ENCODE measurements around the gene CPT1C.

The CPT1C gene

DNA sequence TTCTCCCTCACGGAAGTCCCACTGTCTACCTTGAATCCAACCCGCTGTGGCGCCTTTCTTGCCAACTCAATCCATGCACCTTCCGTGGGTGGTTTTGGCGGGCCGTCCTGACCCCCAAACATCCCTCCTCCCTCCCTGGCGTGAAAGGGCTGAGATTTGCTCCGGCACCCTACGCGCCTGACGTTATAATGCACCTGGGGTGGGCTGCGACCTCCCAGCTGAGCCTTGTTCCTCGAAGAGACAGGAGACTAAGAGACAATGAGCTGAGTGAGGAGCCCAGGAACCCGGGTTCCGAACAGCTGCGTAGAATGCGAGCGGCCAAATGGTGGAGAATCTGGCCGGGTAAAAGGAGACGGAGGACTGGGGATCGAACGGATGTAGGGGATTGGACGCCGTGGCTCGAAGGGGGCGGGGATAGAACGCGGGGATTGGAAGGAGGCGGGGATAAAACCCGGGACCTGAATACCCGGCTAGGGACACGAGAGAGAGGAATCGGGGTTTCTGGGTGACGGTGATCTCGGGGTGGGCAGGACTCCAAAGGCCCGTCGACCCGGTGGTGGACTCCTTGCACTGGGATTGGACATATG, at the start of gene CPT1C:
TSS of gene CPT1C (plus strand) at position 461 of the 587 bp plus-strand sequence. CDS start 1,137 bp downstream, outside the sequence.
- Histone ChIP-seq H3K27me3 (ENCODE audit: control insufficient read depth in 5 of 5, insufficient read depth in 4 of 5, low read length in 5 of 5) (peaks cover 10 to 33% (median 21%) of the 10 kb centered on the region in 5 donors), H3K36me3 (ENCODE audit: control insufficient read depth in 5 of 5, insufficient read depth in 5 of 5, low read length in 5 of 5) (peaks cover 0 to 22% (median 16%) of the 10 kb centered on the region in 5 donors), H3K4me3 (ENCODE audit: low read depth in 1 of 5, low read length in 5 of 5) (peak within 1 kb of the TSS; percentile 43 to 75 (median 66)), H3K9me3 (ENCODE audit: control insufficient read depth in 5 of 5, low read length in 5 of 5) (no peaks in the 10 kb centered on the region), H3K9ac (ENCODE audit: low read length in 5 of 5) (peak within 1 kb of the TSS in 3 of 5 donors; percentile 27 to 68 (median 50)), H3K27ac (ENCODE audit: low read depth, low read length) (peak within 1 kb of the TSS; percentile 30), H3K4me1 (ENCODE audit: control insufficient read depth in 5 of 5, insufficient read depth in 5 of 5, low read length in 5 of 5) (peaks cover 6 to 54% (median 40%) of the 10 kb centered on the region in 5 donors)

- Histone ChIP-seq H3K4me1 (ENCODE audit: control insufficient read depth in 5 of 5, insufficient read depth in 5 of 5, low read length in 5 of 5) (peaks cover 17 to 70% (median 65%) of the 10 kb centered on the region in 5 donors), H3K27me3 (ENCODE audit: control insufficient read depth in 5 of 5, insufficient read depth in 4 of 5, low read length in 5 of 5) (peaks cover 0 to 5% (median 0%) of the 10 kb centered on the region in 5 donors), H3K9me3 (ENCODE audit: control insufficient read depth in 5 of 5, low read length in 5 of 5) (no peaks in the 10 kb centered on the region)
These were observed 49.0 kb upstream of the CPT1C start, which contains the start of gene SCAF1 for GRCh38 chr19:49641688-49642491. Gene SCAF1, plus strand, starts transcription at chr19:49642209. Its CDS starts 2,818 bp downstream, at chr19:49645027.

DNA sequence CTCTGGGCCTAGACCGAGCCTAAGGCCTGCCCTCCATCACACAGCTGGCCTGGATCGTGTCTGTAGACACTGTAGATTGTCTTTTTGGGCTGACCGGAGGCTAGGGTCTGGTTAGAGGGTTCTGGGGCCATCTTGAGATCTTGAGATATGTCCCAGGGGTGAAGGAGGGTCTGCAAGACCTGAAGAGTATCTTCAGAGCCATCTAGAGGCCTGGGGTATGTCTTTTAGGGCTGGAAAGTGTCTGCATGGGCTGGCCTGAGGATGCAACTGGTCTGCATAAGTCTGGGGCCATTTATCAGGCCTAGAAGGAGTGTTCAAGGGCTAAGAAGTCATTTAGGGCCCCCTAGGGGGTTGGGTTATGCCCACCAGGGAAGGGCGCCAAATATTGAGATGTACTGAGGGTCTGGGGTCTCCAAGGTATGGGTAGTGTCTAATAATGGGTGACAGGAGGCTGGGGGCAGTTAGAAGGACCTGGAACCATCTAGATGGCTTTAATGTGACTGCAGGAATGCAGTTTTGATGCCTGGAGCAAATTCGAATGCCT, 48.4 kb upstream of the CPT1C start:
- Histone ChIP-seq H3K4me1 (ENCODE audit: control insufficient read depth in 5 of 5, insufficient read depth in 5 of 5, low read length in 5 of 5) (peaks cover 17 to 67% (median 62%) of the 10 kb centered on the region in 5 donors), H3K4me3 (ENCODE audit: low read depth in 1 of 5, low read length in 5 of 5) (peak overlapping the region; percentile 89 to 99 (median 95)), H3K27me3 (ENCODE audit: control insufficient read depth in 5 of 5, insufficient read depth in 4 of 5, low read length in 5 of 5) (peaks cover 0 to 5% (median 0%) of the 10 kb centered on the region in 5 donors), H3K9me3 (ENCODE audit: control insufficient read depth in 5 of 5, low read length in 5 of 5) (no peaks in the 10 kb centered on the region), H3K9ac (ENCODE audit: low read length in 5 of 5) (peak overlapping the region; percentile 98 to 100 (median 100)), H3K27ac (ENCODE audit: low read depth, low read length) (peak overlapping the region; percentile 91), H3K36me3 (ENCODE audit: control insufficient read depth in 5 of 5, insufficient read depth in 5 of 5, low read length in 5 of 5) (peaks cover 0 to 26% (median 24%) of the 10 kb centered on the region in 5 donors)

More at GRCh38 chr19:49641688-49642491, 49.0 kb upstream of the CPT1C start, which contains the start of gene SCAF1:
- peaks cover 0 to 21% (median 17%) of the 10 kb centered on the region in 5 donors for H3K36me3 ChIP-seq (ENCODE audit: control insufficient read depth in 5 of 5, insufficient read depth in 5 of 5, low read length in 5 of 5)
- H3K9ac ChIP-seq (ENCODE audit: low read length in 5 of 5) = peak within 1 kb of the TSS; percentile 98 to 100 (median 100)
- H3K27ac ChIP-seq (ENCODE audit: low read depth, low read length) = peak within 1 kb of the TSS; percentile 100
- peak within 1 kb of the TSS; percentile 89 to 99 (median 95) for H3K4me3 ChIP-seq (ENCODE audit: low read depth in 1 of 5, low read length in 5 of 5)

DNA sequence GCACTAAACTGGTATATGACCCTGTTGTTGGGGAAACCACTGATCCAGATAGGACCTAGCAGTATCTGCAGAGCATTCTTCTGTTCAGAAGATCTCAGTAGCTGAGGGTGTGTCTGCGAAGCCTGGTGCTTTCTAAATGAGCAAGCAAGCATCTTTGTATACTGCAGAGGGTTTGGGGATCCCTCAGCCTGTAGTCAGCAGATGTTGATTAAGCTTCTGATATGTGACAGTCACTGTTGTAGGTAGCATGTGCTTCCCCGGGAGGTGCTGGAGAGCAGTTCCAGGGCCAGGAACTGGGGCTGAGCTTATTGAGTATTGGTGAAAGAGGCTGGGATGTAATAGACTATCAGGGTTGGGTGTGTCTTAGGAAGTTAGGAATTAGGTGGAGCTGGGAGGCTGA, 47.5 kb upstream of the CPT1C start:
- peaks cover 0 to 33% (median 29%) of the 10 kb centered on the region in 5 donors for H3K36me3 ChIP-seq (ENCODE audit: control insufficient read depth in 5 of 5, insufficient read depth in 5 of 5, low read length in 5 of 5)
- no peak overlapping the region for H3K27ac ChIP-seq (ENCODE audit: low read depth, low read length)
- H3K27me3 ChIP-seq (ENCODE audit: control insufficient read depth in 5 of 5, insufficient read depth in 4 of 5, low read length in 5 of 5) = peaks cover 0 to 5% (median 0%) of the 10 kb centered on the region in 5 donors
- peak overlapping the region in 3 of 5 donors; percentile 0 to 23 (median 14) for H3K4me3 ChIP-seq (ENCODE audit: low read depth in 1 of 5, low read length in 5 of 5)
- peaks cover 15 to 58% (median 53%) of the 10 kb centered on the region in 5 donors for H3K4me1 ChIP-seq (ENCODE audit: control insufficient read depth in 5 of 5, insufficient read depth in 5 of 5, low read length in 5 of 5)
- no peaks in the 10 kb centered on the region for H3K9me3 ChIP-seq (ENCODE audit: control insufficient read depth in 5 of 5, low read length in 5 of 5)
- peak overlapping the region in 3 of 5 donors; percentile 100 for H3K9ac ChIP-seq (ENCODE audit: low read length in 5 of 5)

GRCh38 chr19:49645592-49645991, 45.3 kb upstream of the CPT1C start:
- Histone ChIP-seq H3K9me3 (ENCODE audit: control insufficient read depth in 5 of 5, low read length in 5 of 5) (no peaks in the 10 kb centered on the region), H3K4me1 (ENCODE audit: control insufficient read depth in 5 of 5, insufficient read depth in 5 of 5, low read length in 5 of 5) (peaks cover 6 to 45% (median 40%) of the 10 kb centered on the region in 5 donors), H3K36me3 (ENCODE audit: control insufficient read depth in 5 of 5, insufficient read depth in 5 of 5, low read length in 5 of 5) (peaks cover 0 to 51% (median 44%) of the 10 kb centered on the region in 5 donors), H3K27ac (ENCODE audit: low read depth, low read length) (no peak overlapping the region), H3K4me3 (ENCODE audit: low read depth in 1 of 5, low read length in 5 of 5) (no peak overlapping the region), H3K9ac (ENCODE audit: low read length in 5 of 5) (no peak overlapping the region), H3K27me3 (ENCODE audit: control insufficient read depth in 5 of 5, insufficient read depth in 4 of 5, low read length in 5 of 5) (no peaks in the 10 kb centered on the region)

GRCh38 chr19:49645995-49646394, 44.9 kb upstream of the CPT1C start:
- Histone ChIP-seq H3K9me3 (ENCODE audit: control insufficient read depth in 5 of 5, low read length in 5 of 5) (no peaks in the 10 kb centered on the region), H3K27me3 (ENCODE audit: control insufficient read depth in 5 of 5, insufficient read depth in 4 of 5, low read length in 5 of 5) (no peaks in the 10 kb centered on the region), H3K36me3 (ENCODE audit: control insufficient read depth in 5 of 5, insufficient read depth in 5 of 5, low read length in 5 of 5) (peaks cover 0 to 53% (median 46%) of the 10 kb centered on the region in 5 donors), H3K27ac (ENCODE audit: low read depth, low read length) (no peak overlapping the region), H3K9ac (ENCODE audit: low read length in 5 of 5) (no peak overlapping the region), H3K4me1 (ENCODE audit: control insufficient read depth in 5 of 5, insufficient read depth in 5 of 5, low read length in 5 of 5) (peaks cover 4 to 41% (median 36%) of the 10 kb centered on the region in 5 donors), H3K4me3 (ENCODE audit: low read depth in 1 of 5, low read length in 5 of 5) (no peak overlapping the region)

- no peaks in the 10 kb centered on the region for H3K9me3 ChIP-seq (ENCODE audit: control insufficient read depth in 5 of 5, low read length in 5 of 5)
- no peaks in the 10 kb centered on the region for H3K27me3 ChIP-seq (ENCODE audit: control insufficient read depth in 5 of 5, insufficient read depth in 4 of 5, low read length in 5 of 5)
- H3K4me1 ChIP-seq (ENCODE audit: control insufficient read depth in 5 of 5, insufficient read depth in 5 of 5, low read length in 5 of 5) = peaks cover 3 to 35% (median 31%) of the 10 kb centered on the region in 5 donors
- H3K9ac ChIP-seq (ENCODE audit: low read length in 5 of 5) = no peak overlapping the region
- H3K36me3 ChIP-seq (ENCODE audit: control insufficient read depth in 5 of 5, insufficient read depth in 5 of 5, low read length in 5 of 5) = peaks cover 0 to 59% (median 50%) of the 10 kb centered on the region in 5 donors
- H3K4me3 ChIP-seq (ENCODE audit: low read depth in 1 of 5, low read length in 5 of 5) = no peak overlapping the region
- H3K27ac ChIP-seq (ENCODE audit: low read depth, low read length) = no peak overlapping the region
These were observed 44.3 kb upstream of the CPT1C start for GRCh38 chr19:49646586-49646985.

DNA sequence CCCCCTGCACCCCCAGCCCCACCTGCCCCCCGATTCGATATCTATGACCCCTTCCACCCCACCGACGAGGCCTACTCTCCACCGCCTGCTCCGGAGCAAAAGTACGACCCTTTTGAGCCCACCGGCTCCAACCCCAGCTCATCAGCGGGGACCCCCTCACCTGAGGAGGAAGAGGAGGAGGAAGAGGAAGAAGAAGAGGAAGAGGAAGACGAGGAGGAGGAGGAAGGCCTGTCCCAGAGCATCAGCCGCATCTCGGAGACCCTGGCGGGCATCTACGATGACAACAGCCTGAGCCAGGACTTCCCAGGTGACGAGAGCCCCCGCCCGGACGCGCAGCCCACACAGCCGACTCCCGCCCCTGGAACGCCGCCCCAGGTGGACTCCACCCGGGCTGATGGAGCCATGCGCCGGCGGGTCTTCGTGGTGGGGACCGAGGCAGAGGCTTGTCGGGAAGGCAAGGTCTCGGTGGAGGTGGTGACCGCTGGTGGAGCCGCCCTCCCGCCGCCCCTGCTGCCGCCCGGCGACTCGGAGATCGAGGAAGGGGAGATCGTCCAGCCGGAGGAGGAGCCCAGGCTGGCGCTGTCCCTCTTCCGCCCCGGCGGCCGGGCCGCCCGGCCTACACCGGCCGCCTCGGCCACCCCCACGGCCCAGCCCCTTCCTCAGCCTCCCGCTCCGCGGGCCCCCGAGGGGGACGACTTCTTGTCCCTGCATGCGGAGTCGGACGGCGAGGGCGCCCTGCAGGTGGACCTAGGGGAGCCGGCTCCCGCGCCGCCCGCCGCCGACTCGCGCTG, 39.7 kb upstream of the CPT1C start:
- H3K27me3 ChIP-seq (ENCODE audit: control insufficient read depth in 5 of 5, insufficient read depth in 4 of 5, low read length in 5 of 5) = no peaks in the 10 kb centered on the region
- no peak overlapping the region for H3K27ac ChIP-seq (ENCODE audit: low read depth, low read length)
- no peak overlapping the region for H3K4me3 ChIP-seq (ENCODE audit: low read depth in 1 of 5, low read length in 5 of 5)
- H3K4me1 ChIP-seq (ENCODE audit: control insufficient read depth in 5 of 5, insufficient read depth in 5 of 5, low read length in 5 of 5) = no peaks in the 10 kb centered on the region
- no peaks in the 10 kb centered on the region for H3K9me3 ChIP-seq (ENCODE audit: control insufficient read depth in 5 of 5, low read length in 5 of 5)
- peaks cover 0 to 89% (median 79%) of the 10 kb centered on the region in 5 donors for H3K36me3 ChIP-seq (ENCODE audit: control insufficient read depth in 5 of 5, insufficient read depth in 5 of 5, low read length in 5 of 5)
- H3K9ac ChIP-seq (ENCODE audit: low read length in 5 of 5) = no peak overlapping the region

DNA sequence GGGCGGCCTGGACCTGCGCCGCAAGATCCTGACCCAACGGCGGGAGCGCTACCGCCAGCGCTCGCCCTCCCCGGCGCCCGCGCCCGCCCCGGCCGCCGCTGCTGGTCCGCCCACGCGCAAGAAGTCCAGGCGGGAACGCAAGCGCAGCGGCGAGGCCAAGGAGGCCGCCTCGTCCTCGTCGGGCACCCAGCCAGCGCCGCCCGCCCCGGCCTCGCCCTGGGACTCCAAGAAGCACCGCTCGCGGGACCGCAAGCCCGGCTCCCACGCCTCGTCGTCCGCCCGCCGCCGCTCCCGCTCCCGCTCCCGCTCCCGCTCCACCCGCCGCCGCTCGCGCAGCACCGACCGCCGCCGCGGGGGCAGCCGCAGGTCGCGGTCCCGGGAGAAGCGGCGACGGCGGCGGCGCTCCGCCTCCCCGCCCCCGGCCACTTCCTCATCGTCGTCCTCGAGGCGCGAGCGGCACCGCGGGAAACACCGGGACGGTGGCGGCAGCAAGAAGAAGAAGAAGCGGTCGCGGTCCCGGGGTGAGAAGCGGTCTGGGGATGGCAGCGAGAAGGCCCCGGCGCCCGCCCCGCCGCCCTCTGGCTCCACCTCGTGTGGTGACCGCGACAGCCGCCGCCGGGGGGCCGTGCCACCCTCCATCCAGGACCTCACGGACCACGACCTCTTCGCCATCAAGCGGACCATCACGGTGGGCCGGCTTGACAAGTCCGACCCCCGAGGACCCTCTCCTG, 38.9 kb upstream of the CPT1C start:
- Histone ChIP-seq H3K9me3 (ENCODE audit: control insufficient read depth in 5 of 5, low read length in 5 of 5) (no peaks in the 10 kb centered on the region), H3K36me3 (ENCODE audit: control insufficient read depth in 5 of 5, insufficient read depth in 5 of 5, low read length in 5 of 5) (peaks cover 0 to 89% (median 79%) of the 10 kb centered on the region in 5 donors), H3K27ac (ENCODE audit: low read depth, low read length) (no peak overlapping the region), H3K4me3 (ENCODE audit: low read depth in 1 of 5, low read length in 5 of 5) (no peak overlapping the region), H3K9ac (ENCODE audit: low read length in 5 of 5) (no peak overlapping the region), H3K4me1 (ENCODE audit: control insufficient read depth in 5 of 5, insufficient read depth in 5 of 5, low read length in 5 of 5) (no peaks in the 10 kb centered on the region), H3K27me3 (ENCODE audit: control insufficient read depth in 5 of 5, insufficient read depth in 4 of 5, low read length in 5 of 5) (no peaks in the 10 kb centered on the region)
